Activated naive CD4-positive, alpha-beta T cell treated with anti-CD3 and anti-CD28 coated beads, Interleukin-2, amount 10 ng/mL, durations not matched to agents 7 days and 5 days (primary cell): ENCODE measurements around the gene EDN1.

Experiments used
- CTCF ChIA-PET: fragments of 350-600 bp; sonication (Branson Sonifier 250); formaldehyde crosslinking; loops from one replicate; lab custom pipeline; 2021; ENCODE audit warnings: antibody characterized with exemption; lab: Charles Lee
- DNase-seq: peaks from one replicate; pipeline ENCODE4 v3.0.0-alpha.2; 2020
- H3K27ac Mint-ChIP-seq: one replicate; pipeline ENCODE4 v1.8.0; 2021; ENCODE audit warnings: mild to moderate bottlenecking, moderate library complexity, mixed read lengths
- H3K27me3 Mint-ChIP-seq: one replicate; pipeline ENCODE4 v1.8.0; 2021; ENCODE audit warnings: mild to moderate bottlenecking, mixed read lengths
- H3K36me3 Mint-ChIP-seq: one replicate; pipeline ENCODE4 v1.8.0; 2021; ENCODE audit warnings: mixed read lengths
- H3K4me1 Mint-ChIP-seq: one replicate; pipeline ENCODE4 v1.8.0; 2021; ENCODE audit warnings: mixed read lengths
- H3K4me3 Mint-ChIP-seq: one replicate; pipeline ENCODE4 v1.8.0; 2021; ENCODE audit warnings: mild to moderate bottlenecking, moderate library complexity, mixed read lengths
- H3K9me3 Mint-ChIP-seq: one replicate; pipeline ENCODE4 v1.8.0; 2021; ENCODE audit warnings: mixed read lengths

EDN1 gene

DNA sequence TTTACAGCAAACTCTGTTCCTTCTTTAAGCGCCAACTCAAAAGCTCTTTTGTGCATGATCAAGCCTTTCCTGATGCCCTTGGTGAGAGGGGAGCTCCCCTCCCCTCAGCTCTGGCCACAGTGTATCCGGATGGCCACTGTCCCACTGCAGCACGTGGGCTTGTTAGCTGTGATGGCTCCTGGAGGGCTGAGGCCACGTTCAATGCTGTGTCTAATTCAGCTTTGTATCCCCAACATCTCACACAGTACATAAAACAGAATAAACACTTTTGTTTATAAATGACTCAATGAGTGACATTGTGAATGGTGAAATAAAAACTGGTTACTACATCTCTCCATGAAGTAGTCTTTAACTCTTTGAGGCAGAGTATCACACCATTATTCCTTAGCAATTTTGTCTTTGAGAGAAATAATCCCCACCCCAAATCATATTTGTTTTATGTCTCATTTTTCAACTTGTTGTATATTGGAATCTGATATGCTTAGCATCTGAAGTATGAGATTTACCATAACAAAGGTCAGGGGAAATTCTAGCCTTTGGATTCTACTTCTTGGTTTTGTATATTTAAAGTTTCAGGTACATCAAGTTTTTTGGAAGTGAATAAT, 44.5 kb downstream of the EDN1 start:
- no peak overlapping the region for H3K4me3 Mint-ChIP-seq
- no peak for DNase-seq
- peaks cover 2% of the 10 kb centered on the region for H3K4me1 Mint-ChIP-seq
- H3K9me3 Mint-ChIP-seq = no peaks in the 10 kb centered on the region
- CTCF ChIA-PET = no interaction called here
- H3K36me3 Mint-ChIP-seq = no peaks in the 10 kb centered on the region
- H3K27me3 Mint-ChIP-seq = no peaks in the 10 kb centered on the region
- no peak overlapping the region for H3K27ac Mint-ChIP-seq

DNA sequence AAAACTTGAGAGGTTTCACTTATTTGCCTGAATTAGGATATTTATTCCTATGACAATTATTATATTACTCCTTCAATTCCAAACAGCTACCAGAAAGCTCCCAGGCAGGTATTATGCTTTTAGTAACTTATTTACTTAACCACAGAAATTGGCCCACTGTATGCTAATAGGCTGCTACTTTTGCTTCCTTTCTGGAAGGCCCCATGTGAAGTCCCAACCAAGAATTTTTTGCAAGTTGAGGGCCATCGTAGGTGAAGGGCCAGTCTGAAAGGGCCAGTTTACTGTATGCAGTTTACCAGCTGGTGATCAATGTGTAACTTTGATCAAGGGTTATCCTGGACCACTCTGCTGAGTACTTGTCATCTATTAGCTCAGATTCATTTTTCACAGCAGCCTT, 45.0 kb downstream of the EDN1 start:
- no peak for DNase-seq
- Mint-ChIP-seq H3K36me3 (no peaks in the 10 kb centered on the region), H3K27ac (no peak overlapping the region), H3K4me3 (no peak overlapping the region), H3K9me3 (no peaks in the 10 kb centered on the region), H3K4me1 (peaks cover 2% of the 10 kb centered on the region), H3K27me3 (no peaks in the 10 kb centered on the region)
- CTCF ChIA-PET = no interaction called here

DNA sequence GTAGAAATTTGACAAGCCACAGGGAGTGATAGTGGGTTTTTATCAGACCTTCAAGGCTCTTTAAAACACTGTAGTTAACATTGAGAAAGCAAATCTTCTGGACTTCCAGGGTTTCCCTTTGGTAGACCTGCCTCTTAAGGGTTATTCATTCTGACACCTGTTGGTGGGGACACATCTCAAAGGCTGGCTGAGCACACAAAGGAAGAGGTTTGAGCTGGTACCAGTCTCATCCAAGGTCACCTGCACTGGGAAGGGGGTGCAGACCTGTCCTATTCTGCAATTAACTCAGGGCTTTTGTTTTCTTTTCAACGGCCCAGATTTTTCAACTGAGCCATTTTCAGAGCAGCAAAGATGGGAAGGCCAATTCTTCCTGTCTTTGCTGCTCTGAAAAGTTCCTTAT, 45.6 kb downstream of the EDN1 start:
- DNase-seq = no peak
- Mint-ChIP-seq H3K27ac (no peak overlapping the region), H3K4me1 (peaks cover 2% of the 10 kb centered on the region), H3K36me3 (no peaks in the 10 kb centered on the region), H3K4me3 (no peak overlapping the region), H3K9me3 (no peaks in the 10 kb centered on the region), H3K27me3 (no peaks in the 10 kb centered on the region)
- CTCF ChIA-PET = no interaction called here

DNA sequence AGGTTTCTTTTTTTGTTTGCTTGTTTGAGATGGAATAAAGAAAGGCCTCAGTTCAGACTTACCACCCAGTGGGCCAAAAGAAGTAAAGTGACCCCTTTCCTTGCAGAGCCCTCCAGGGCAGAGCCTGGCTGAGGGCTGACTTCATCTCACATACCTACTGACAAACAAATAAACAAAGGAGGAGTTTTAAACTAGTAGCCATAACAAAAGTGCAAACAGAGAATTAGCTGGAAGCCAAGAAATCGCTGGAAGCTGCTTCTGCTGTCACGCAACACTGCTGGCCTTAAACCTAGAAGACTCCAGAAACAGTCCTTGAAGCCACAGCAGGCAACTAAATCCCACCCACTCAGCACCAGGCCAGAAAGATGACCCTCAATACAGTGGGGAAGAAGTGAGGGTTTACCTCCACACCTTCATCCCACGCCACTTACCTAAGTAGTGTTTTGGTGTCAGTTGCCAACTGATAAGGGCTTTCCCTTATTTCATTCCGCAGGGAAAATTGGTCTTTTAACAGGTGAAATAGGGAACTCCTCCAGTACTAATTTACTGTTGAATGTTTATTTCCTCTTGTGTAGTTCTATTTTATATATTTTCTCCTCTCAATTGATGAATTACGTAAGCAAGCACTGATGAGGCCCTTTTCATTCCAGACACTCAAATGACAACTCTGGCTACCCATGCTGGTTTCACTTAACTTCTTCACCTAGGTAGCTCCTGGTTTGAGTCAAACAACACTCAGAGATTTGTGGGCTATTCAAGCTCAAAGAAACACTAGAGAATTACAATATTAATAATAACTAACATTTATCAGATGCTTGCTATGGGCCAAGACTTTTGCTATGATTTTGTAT, 46.2 kb downstream of the EDN1 start:
- CTCF ChIA-PET = no interaction called here

DNA sequence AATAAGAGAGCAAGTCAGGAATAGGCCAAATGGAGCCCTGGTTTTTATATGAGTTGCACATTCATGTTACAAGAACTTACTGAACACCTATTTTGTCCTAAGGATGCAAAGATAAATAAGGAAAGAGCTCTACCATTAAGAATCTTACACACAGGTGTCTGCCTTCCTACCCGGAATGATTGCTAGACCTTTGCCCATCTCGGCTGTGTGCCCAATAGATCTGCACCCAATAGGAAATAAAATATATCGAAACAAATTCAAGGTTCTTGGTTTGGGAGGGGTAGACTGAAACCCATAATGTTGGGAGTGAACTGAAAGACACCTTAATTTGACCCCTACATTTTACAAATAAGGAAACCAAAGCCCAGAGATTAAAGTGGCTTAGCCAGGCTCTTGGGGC, 48.9 kb downstream of the EDN1 start:
- no peaks in the 10 kb centered on the region for H3K4me1 Mint-ChIP-seq
- no peak for DNase-seq
- no peak overlapping the region for H3K4me3 Mint-ChIP-seq
- no peaks in the 10 kb centered on the region for H3K9me3 Mint-ChIP-seq
- no peaks in the 10 kb centered on the region for H3K27me3 Mint-ChIP-seq
- no peak overlapping the region for H3K27ac Mint-ChIP-seq
- CTCF ChIA-PET = no interaction called here
- H3K36me3 Mint-ChIP-seq = no peaks in the 10 kb centered on the region

More for the DNA sequence above, 46.2 kb downstream of the EDN1 start:
- no peak for DNase-seq
- H3K4me1 Mint-ChIP-seq = peaks cover 2% of the 10 kb centered on the region
- H3K36me3 Mint-ChIP-seq = no peaks in the 10 kb centered on the region
- no peaks in the 10 kb centered on the region for H3K9me3 Mint-ChIP-seq
- H3K27me3 Mint-ChIP-seq = no peaks in the 10 kb centered on the region
- no peak overlapping the region for H3K4me3 Mint-ChIP-seq
- H3K27ac Mint-ChIP-seq = no peak overlapping the region

DNA sequence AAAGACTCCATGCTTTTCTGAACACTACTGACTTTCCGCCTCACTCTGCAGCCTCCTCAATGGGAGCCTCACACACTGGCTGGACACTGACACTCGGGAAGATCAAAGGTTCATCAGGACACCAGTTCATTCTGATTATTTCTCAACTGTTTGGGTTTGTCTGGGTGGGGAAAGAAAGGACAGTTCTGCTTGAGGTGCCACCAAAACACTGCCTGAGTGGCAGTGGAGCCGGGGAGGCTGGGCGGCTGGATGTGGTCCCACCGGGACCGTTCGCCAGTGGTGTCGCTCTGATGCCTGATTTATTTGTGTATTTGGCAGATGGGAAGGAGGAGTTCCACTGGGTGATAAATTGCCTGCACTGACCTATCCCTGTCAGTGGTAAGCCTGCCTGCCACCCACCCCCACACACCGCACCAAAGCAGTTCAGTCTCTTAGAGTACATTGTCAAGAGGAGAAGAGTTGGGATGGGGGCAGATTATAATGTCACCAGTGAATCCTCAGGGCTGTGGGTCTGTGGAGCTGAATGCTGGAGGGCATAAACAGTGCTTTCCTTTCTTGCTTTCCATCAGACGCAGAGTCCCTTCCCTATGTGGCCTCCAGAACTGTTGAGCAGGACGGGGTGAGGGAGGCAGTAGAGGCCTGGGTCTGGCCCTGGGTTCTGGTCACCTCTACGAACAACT, 49.8 kb downstream of the EDN1 start:
- Mint-ChIP-seq H3K27ac (no peak overlapping the region), H3K27me3 (no peaks in the 10 kb centered on the region), H3K36me3 (no peaks in the 10 kb centered on the region), H3K9me3 (no peaks in the 10 kb centered on the region), H3K4me3 (no peak overlapping the region), H3K4me1 (no peaks in the 10 kb centered on the region)
- no peak for DNase-seq
- CTCF ChIA-PET = no interaction called here

DNA sequence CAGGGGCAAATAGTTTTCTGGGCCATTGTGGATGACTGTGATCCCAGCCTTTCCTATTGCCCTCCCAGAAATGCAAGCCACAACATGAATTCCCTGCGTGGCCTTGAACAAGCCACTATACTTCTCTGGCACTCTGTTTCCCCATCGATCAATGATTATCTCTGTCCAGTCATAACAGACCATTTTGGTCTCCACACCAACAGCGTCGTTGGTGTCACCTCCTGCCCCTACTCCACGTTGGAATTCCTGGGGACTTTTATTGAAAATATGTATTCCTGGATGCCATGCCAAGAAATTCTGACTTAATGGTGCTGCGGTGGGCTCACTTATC, 50.3 kb downstream of the EDN1 start:
- no peak overlapping the region for H3K4me3 Mint-ChIP-seq
- CTCF ChIA-PET = no interaction called here
- no peaks in the 10 kb centered on the region for H3K27me3 Mint-ChIP-seq
- H3K27ac Mint-ChIP-seq = no peak overlapping the region
- H3K9me3 Mint-ChIP-seq = no peaks in the 10 kb centered on the region
- no peaks in the 10 kb centered on the region for H3K36me3 Mint-ChIP-seq
- no peaks in the 10 kb centered on the region for H3K4me1 Mint-ChIP-seq
- DNase-seq = no peak

DNA sequence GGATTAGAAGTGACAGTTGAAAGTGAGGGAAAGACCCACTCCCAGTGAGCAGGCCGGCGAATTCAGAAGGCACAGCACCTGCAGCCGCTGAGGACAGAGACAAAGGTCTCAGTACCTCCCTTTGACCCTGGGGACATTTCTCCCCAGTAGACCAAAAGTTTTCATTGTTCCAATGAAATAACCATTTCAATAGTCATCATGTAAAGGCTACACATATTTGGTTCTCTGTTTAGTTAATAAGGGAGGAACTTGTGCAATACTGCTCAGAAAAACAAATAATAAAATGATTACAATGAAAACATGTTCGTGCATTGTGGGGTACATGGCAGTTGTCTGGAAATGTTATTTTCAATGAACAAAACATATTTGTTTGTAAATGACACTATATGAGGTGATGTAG, 52.5 kb downstream of the EDN1 start:
- Mint-ChIP-seq H3K36me3 (no peaks in the 10 kb centered on the region), H3K4me3 (no peak overlapping the region), H3K27me3 (no peaks in the 10 kb centered on the region), H3K9me3 (no peaks in the 10 kb centered on the region), H3K27ac (no peak overlapping the region), H3K4me1 (no peaks in the 10 kb centered on the region)
- CTCF ChIA-PET = no interaction called here
- DNase-seq = no peak

DNA sequence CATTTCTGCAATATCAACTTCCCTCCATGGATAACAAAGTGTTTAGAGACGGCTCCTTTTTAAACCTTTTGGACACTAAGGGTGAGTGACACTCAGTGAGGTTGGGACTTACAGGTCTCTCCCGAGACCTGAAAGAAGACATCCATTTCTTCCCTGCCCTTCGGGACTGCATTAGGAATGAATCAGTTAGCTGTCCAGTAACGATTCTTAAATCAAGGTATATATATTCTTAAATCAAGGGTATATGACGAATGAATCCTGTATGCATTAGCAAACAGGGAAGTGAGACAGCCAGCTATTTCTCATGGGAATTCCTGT, 52.9 kb downstream of the EDN1 start:
- no peaks in the 10 kb centered on the region for H3K36me3 Mint-ChIP-seq
- DNase-seq = no peak
- H3K4me1 Mint-ChIP-seq = no peaks in the 10 kb centered on the region
- no peaks in the 10 kb centered on the region for H3K9me3 Mint-ChIP-seq
- H3K27me3 Mint-ChIP-seq = no peaks in the 10 kb centered on the region
- no peak overlapping the region for H3K27ac Mint-ChIP-seq
- no peak overlapping the region for H3K4me3 Mint-ChIP-seq
- CTCF ChIA-PET = no interaction called here

DNA sequence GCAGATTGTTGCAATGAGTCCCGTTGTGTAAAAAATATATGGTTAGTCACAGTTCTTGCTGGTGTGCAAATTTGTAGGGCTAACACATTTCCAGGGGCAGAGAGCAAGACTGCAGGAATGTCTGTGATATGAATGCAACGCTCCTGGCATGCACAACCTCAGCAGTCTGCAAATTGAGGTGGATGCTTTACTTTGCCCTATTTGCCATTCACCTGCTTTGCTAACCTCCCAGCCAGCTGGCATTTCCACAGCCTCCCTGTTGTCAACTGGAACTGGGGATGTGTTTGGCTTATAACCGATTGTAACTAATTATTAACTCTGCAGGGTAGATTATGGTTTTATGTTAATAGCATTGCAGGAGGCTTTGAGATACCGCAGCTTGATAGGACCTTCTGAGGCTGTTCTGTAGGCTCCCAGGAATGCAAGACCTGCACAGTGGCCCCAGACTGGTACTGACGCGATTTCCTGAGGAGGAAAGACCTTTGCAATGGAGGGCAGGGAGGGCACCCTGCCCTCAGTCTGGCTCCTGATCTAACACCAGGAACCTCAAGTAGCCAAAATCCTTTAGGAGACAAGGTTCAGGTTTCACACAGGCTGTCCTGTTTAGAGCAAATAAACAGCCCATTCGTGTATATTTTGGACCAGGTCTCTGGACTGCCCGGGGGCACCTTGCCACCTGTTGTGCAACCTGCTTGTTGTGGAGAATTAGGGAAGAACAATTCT, 53.4 kb downstream of the EDN1 start:
- Mint-ChIP-seq H3K4me1 (no peaks in the 10 kb centered on the region), H3K27me3 (no peaks in the 10 kb centered on the region), H3K27ac (no peak overlapping the region), H3K4me3 (no peak overlapping the region), H3K9me3 (no peaks in the 10 kb centered on the region), H3K36me3 (no peaks in the 10 kb centered on the region)
- CTCF ChIA-PET = no interaction called here
- no peak for DNase-seq

DNA sequence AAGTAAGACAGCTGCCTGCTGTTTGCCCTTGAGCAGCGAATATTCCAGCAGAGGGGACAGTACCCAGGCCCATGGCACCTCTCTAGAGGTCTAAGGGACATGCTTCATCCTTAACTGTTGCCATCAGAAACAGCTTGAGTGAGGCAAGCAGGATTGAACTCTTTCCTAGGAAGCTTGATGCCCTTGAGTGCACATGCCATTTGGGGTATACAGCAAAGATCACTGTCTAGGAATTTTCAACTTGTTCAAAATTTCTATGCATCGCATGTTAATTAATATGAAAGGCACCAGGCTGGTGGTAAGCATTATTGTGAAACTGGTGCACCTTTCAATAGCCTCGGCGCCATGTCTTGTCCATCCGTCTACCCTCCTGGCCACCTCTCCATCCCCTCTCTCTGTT, 54.1 kb downstream of the EDN1 start:
- H3K9me3 Mint-ChIP-seq = no peaks in the 10 kb centered on the region
- no peaks in the 10 kb centered on the region for H3K36me3 Mint-ChIP-seq
- H3K4me3 Mint-ChIP-seq = no peak overlapping the region
- no peak for DNase-seq
- no peaks in the 10 kb centered on the region for H3K27me3 Mint-ChIP-seq
- CTCF ChIA-PET = no interaction called here
- H3K4me1 Mint-ChIP-seq = no peaks in the 10 kb centered on the region
- no peak overlapping the region for H3K27ac Mint-ChIP-seq

DNA sequence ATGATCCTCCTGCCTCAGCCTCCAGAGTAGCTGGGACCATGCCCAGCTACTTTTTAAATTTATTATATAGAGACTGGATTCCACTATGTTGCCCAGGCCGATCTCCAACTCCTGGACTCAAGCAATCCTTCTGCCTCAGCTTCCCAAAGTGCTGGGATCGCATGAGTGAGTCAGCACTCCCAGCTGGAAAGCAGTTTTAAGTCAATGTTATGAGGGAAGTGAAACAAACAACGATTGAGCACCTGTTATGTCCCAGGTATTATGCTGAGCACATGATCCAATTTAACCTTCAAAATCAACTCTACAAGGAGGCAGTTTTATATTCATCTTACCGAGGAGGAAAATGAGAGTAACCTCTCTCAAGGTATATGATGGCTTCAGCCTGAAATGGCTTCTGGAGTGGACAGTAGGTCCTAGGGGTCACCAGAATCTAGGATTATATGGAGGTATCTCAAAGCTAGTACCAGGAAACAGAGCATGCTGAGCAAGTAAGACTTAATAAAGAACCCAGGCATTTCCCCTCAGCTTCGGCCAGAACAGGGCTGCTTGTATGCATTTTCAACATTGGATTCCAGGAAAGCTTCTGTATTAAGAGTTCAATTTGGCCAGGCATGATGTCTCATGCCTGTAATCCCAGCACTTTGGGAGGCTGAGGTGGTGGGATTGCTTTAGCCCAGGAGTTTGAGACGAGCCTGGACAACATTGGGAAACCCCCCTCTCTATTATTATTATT, 55.0 kb downstream of the EDN1 start:
- no peak for DNase-seq
- no peak overlapping the region for H3K4me3 Mint-ChIP-seq
- H3K9me3 Mint-ChIP-seq = no peaks in the 10 kb centered on the region
- H3K27ac Mint-ChIP-seq = no peak overlapping the region
- no peaks in the 10 kb centered on the region for H3K4me1 Mint-ChIP-seq
- H3K36me3 Mint-ChIP-seq = no peaks in the 10 kb centered on the region
- H3K27me3 Mint-ChIP-seq = no peaks in the 10 kb centered on the region
- CTCF ChIA-PET = no interaction called here

DNA sequence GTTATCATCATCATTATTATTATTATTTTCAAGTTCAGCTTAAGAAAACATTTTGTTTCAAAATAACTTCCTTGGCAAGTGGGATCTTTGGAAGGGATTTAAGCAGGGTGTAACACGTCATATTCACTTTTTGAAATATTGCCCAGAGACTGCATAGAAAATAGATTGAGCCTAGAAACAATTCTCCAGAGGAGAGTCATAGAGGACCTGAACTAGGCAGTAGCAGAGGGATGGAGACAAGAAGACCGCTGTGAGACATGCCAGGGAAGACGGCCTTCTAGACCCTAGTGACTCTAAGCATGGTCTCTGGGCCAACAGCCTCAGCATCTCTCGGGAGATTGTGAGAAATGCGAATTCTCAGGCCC, 55.5 kb downstream of the EDN1 start:
- CTCF ChIA-PET = no interaction called here
- Mint-ChIP-seq H3K4me1 (no peaks in the 10 kb centered on the region), H3K4me3 (no peak overlapping the region), H3K36me3 (no peaks in the 10 kb centered on the region), H3K27me3 (no peaks in the 10 kb centered on the region), H3K9me3 (no peaks in the 10 kb centered on the region), H3K27ac (no peak overlapping the region)
- no peak for DNase-seq
